Ascending aorta (tissue), 2 donors: ENCODE results near the gene CYB561A3. TPM values are rescaled to one million over a fixed set of nuclear protein-coding genes. Genes with fewer than 3 reads are reported as not detected.
A peak's percentile ranks its signal among the peaks of the same experiment; 100 is the strongest.

ENCODE experiments used
- DNase-seq, 2 donors: peaks; one replicate each; pipeline ENCODE4 v3.0.0-alpha.2; 2019; ENCODE audit warnings: low spot score in 2 of 2
- H3K27ac ChIP-seq, 2 donors: fragments of 200-600 bp; sonication (generic); one replicate each; pipeline ENCODE4 v1.5.1; 2016 to 2017; ENCODE audit warnings: mild to moderate bottlenecking in 1 of 2
- H3K27me3 ChIP-seq: fragments of 200-600 bp; sonication (generic); one replicate; pipeline ENCODE4 v1.5.1; 2017
- H3K36me3 ChIP-seq, 2 donors: fragments of 200-600 bp; sonication (generic); one replicate each; pipeline ENCODE4 v1.5.1; 2016
- H3K4me1 ChIP-seq, 2 donors: fragments of 200-600 bp; sonication (generic); one replicate each; pipeline ENCODE4 v1.5.1; 2016 to 2017; ENCODE audit warnings: mild to moderate bottlenecking in 1 of 2
- H3K4me3 ChIP-seq, 2 donors: fragments of 200-600 bp; sonication (generic); one replicate each; pipeline ENCODE4 v1.5.1; 2016 to 2017; ENCODE audit warnings: mild to moderate bottlenecking in 1 of 2
- H3K9me3 ChIP-seq, 2 donors: fragments of 200-600 bp; sonication (generic); one replicate each; pipeline ENCODE4 v1.5.1; 2016
- intact Hi-C: fragments of 100-400 bp; cut with DNase I; formaldehyde crosslinking; loops from one replicate; pipeline ENCODE4 v1.15.1; 2023
- total RNA-seq: library from RNA; depleted of rRNA; stranded (reverse); fragments of >200 nt; gene quantifications from one replicate; pipeline ENCODE4 v1.1.0, GENCODE V29; 2016
- TF ChIP-seq, protein P1 (sequence below), 3 experiments: fragments of 200-600 bp in 2 of 3; fragments of 450-650 bp in 1 of 3; sonication (generic) in 2 of 3; IDR thresholded peaks; one replicate each; pipeline ENCODE4 v1.5.1; 2016 to 2019; ENCODE audit warnings: antibody characterized with exemption in 3 of 3, mild to moderate bottlenecking in 1 of 3, moderate library complexity in 1 of 3

The CYB561A3 gene
- total RNA-seq, 1 donor from 2014 or later = 215 TPM

DNA sequence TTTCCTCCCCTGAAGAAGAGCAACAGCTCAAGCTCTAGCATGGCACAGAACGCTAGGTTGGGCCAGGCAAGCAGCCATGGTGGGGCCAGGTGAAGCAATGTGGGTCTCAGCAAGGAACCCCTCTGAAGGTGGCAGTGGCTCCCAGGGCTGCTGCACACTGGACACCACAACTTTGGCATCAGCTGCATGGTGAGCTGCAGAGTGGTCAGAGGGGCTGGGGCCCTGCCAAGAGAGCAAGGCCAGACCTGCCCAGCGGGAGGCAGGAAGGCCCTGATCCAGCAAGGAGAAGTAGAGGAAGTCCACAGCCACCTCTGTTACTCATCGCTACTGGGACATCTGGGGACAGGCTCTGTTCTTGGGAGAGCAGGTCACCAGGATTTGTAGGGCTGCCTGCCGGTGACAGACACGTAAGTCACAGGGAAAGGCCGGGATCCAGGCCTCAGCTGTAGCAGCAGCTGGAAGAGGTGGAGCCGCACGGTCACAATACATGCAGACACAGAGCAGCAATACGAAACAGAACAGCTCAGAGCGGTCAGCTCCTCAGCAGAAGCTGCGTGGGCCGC lies 12.4 kb downstream of the CYB561A3 start:
- peaks cover 49 to 62% of the 10 kb centered on the region in 2 donors for H3K36me3 ChIP-seq
- no peak for DNase-seq
- no peak overlapping the region for H3K4me3 ChIP-seq
- H3K9me3 ChIP-seq = no peaks in the 10 kb centered on the region
- TF ChIP-seq, protein P1, sequence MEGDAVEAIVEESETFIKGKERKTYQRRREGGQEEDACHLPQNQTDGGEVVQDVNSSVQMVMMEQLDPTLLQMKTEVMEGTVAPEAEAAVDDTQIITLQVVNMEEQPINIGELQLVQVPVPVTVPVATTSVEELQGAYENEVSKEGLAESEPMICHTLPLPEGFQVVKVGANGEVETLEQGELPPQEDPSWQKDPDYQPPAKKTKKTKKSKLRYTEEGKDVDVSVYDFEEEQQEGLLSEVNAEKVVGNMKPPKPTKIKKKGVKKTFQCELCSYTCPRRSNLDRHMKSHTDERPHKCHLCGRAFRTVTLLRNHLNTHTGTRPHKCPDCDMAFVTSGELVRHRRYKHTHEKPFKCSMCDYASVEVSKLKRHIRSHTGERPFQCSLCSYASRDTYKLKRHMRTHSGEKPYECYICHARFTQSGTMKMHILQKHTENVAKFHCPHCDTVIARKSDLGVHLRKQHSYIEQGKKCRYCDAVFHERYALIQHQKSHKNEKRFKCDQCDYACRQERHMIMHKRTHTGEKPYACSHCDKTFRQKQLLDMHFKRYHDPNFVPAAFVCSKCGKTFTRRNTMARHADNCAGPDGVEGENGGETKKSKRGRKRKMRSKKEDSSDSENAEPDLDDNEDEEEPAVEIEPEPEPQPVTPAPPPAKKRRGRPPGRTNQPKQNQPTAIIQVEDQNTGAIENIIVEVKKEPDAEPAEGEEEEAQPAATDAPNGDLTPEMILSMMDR (IDR thresholded peaks at IDR 0.05) = no peak
- intact Hi-C loops = no loop called here
- H3K27me3 ChIP-seq = no peaks in the 10 kb centered on the region
- H3K27ac ChIP-seq = no peak overlapping the region
- no peaks in the 10 kb centered on the region for H3K4me1 ChIP-seq

DNA sequence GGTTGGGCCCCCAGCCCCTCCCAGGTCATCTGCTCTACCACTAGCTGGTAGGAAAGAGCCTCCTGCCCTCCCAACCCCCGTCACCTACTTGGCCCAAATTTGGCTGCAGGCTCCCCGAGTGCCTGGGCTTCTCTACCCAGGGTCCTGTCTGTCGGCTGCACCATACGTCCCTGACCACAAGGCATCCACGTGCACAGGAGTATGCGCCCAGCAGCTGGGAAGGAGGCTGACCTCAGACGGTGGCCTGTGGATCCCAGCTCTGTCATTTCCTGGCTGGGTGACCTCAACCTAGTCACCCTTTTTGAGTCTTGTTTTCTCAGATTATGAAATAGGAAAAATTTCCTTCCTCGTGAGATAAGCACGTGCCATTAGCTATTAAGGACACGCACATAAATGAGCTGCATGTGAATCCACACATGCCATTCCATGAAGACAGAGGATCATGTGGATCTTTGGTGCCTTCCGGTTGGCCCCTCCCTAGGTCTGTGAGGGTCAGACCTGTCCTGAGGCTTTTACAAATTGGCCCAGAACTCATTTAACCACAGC lies 13.7 kb downstream of the CYB561A3 start:
- TF ChIP-seq, protein P1 (IDR thresholded peaks at IDR 0.05) = no peak
- Histone ChIP-seq H3K36me3 (peaks cover 39 to 52% of the 10 kb centered on the region in 2 donors), H3K4me1 (no peaks in the 10 kb centered on the region), H3K9me3 (no peaks in the 10 kb centered on the region), H3K27ac (no peak overlapping the region), H3K4me3 (no peak overlapping the region), H3K27me3 (no peaks in the 10 kb centered on the region)
- intact Hi-C loops = no loop called here
- DNase-seq = peak in 1 of 2 donors; percentile 71

DNA sequence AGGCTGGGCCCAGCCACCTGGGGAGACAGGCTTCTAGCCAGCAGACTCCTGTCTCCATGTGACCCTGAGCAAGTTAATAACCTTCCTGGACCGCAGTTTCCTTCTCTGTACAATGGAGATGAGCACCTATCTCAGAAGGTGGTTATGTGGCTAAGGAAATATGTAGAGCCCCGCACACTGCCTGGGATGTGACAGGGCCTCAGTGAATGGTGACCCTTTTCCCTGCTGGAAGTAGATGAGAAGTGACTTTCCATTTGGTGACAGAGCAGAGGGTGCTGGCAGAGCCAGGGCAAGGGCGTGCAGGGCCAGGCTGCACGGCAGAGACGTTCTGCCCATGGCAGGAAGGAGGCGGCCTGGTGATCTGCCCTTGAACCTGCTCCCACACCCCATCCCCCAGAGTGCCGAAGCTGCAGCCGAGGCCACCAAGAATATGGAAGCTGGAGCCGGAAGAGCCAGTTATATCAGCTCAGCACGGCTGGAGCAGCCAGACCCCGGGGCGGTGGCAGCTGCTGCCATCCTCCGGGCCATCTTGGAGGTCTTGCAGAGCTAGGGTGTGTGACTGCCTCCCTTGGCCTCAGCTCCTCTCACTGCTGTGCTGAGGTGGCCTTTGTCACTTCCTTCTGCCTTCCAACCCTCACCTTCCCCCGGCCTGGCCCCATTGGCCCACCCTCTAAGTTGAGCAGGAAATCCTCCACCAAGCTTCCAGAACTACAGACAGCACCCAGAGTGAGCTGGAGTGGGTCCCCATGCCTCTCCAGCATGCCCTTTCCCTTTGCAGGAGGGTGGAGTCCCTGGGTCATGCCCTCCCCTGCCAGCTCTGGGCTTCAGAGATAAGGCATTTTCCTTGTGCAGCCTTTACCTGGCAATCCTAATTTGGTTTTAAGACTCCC lies 15.5 kb downstream of the CYB561A3 start:
- H3K27ac ChIP-seq = no peak overlapping the region
- no peak for DNase-seq
- H3K36me3 ChIP-seq = peaks cover 30 to 48% of the 10 kb centered on the region in 2 donors
- H3K4me1 ChIP-seq = no peaks in the 10 kb centered on the region
- TF ChIP-seq, protein P1 (IDR thresholded peaks at IDR 0.05) = no peak
- intact Hi-C loops = no loop called here
- H3K4me3 ChIP-seq = no peak overlapping the region
- no peaks in the 10 kb centered on the region for H3K27me3 ChIP-seq
- no peaks in the 10 kb centered on the region for H3K9me3 ChIP-seq

DNA sequence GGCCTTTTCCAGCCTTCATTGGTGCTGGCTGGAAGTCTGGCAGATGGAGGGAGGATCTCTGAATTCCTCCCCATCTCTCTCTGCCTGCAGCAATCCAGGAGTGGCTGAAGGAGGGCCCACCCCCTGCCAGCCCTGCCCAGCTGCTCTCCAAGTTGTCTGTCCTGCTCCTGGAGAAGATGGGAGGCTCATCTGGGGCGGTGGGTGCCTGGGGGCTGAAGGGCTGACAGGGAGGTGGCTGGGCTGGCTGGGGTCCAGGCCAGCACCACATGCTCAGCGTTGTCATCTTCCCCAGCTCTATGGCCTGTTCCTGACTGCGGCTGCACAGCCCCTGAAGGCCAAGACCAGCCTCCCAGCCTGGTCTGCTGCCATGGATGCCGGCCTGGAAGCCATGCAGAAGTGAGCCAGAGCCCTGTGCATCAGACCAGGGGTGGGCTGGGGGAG lies 16.5 kb downstream of the CYB561A3 start:
- Histone ChIP-seq H3K27me3 (no peaks in the 10 kb centered on the region), H3K4me3 (no peak overlapping the region), H3K4me1 (no peaks in the 10 kb centered on the region), H3K36me3 (peaks cover 22 to 39% of the 10 kb centered on the region in 2 donors), H3K27ac (no peak overlapping the region), H3K9me3 (no peaks in the 10 kb centered on the region)
- TF ChIP-seq, protein P1 (IDR thresholded peaks at IDR 0.05) = no peak
- DNase-seq = no peak
- intact Hi-C loops = no loop called here

DNA sequence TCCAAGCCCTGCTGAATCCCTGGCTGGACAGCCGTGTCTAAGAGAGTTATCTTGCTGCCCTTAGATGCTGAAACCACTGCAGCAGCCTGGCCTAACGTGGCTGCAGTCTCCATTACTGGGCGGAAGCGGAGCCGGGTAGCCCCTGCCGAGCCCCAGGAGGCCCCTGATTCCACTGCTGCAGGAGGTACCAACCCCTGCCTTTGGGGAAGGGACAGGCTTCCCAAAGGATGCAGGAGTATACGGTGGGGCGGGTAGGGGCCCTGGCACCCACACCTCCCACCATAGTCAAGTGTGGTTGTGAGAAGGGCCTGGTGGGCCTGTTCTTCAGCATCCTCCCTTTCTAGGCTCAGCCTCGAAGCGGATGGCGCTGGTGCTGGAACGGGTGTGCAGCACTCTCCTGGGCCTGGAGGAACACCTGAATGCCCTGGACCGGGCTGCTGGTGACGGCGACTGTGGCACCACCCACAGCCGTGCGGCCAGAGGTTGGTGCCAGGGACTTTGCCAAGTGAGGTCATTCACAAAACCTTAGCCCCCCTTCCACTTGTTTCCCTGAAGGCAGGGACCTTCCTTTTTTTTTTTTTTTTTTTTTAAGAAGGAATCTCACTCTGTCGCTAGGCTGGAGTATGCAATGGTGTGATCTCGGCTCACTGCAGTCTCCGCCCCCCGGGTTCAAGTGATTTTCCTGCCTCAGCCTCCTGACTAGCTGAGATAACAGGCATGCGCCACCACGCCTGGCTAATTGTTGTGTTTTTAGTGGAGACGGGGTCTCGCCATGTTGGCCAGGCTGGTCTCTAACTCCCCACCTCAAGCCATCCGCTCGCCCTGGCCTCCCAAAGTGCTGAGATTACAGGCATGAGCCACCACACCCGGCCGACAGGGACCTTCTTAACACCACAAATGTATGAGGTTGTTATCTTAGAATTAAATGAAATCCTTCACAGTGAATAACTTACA lies 17.6 kb downstream of the CYB561A3 start:
- intact Hi-C loops = no loop called here
- peaks cover 12 to 28% of the 10 kb centered on the region in 2 donors for H3K36me3 ChIP-seq
- no peak for DNase-seq

More for the DNA sequence above, 17.6 kb downstream of the CYB561A3 start:
- TF ChIP-seq, protein P1 (IDR thresholded peaks at IDR 0.05) = no peak
- Histone ChIP-seq H3K27ac (no peak overlapping the region), H3K9me3 (no peaks in the 10 kb centered on the region), H3K4me1 (no peaks in the 10 kb centered on the region), H3K4me3 (no peak overlapping the region), H3K27me3 (no peaks in the 10 kb centered on the region)
